IMR-90 (cell line): Measurements from ENCODE around the gene SERHL2. TPM values are rescaled to one million over a fixed set of nuclear protein-coding genes. Genes with fewer than 3 reads are reported as not detected.

Source experiments
- ATAC-seq: fragments of 200-7000 bp; cut with Tn5 transposase; 2 replicates; pipeline ENCODE4 v1.9.1; 2020; ENCODE audit warnings: low read depth, mild to moderate bottlenecking, moderate library complexity
- BruUV-seq: library from RNA; stranded (reverse); fragments of 400-500 nt; replicated peaks from 2 replicates; lab custom pipeline; 2021; lab: Mats Ljungman, UMichigan
- CTCF ChIA-PET: fragments of 300-600 bp; formaldehyde crosslinking; extraction: SDS; loops from one replicate; lab custom pipeline; 2021; ENCODE audit warnings: antibody characterized with exemption; lab: Yijun Ruan, JAX
- POLR2A ChIA-PET: fragments of 300-600 bp; sonication (Branson Sonifier 250); formaldehyde crosslinking; loops from one replicate; lab custom pipeline; 2022; ENCODE audit warnings: antibody characterized with exemption; ENCODE audit not compliant: unreplicated experiment; lab: Charles Lee
- DNase-seq: peaks from one replicate; pipeline ENCODE4 v3.0.0; 2013
- H2AFZ ChIP-seq: replicated peaks from 2 replicates; pipeline ENCODE3; 2013; ENCODE audit warnings: low read length, mild to moderate bottlenecking; ENCODE audit not compliant: poor library complexity
- H2AK5ac ChIP-seq: 2 replicates; pipeline ENCODE4 v1.6.1; 2013; ENCODE audit warnings: low read depth, low read length, inconsistent platforms
- H2AK9ac ChIP-seq: replicated peaks from 2 replicates; pipeline ENCODE3; 2013; ENCODE audit warnings: mild to moderate bottlenecking, low read depth, low read length, moderate library complexity; ENCODE audit not compliant: poor library complexity
- H2BK120ac ChIP-seq: 2 replicates; pipeline ENCODE4 v1.6.1; 2013; ENCODE audit warnings: low read depth, low read length, inconsistent platforms
- H2BK15ac ChIP-seq: 3 replicates; pipeline ENCODE4 v1.6.1; 2013; ENCODE audit warnings: low read depth, low read length, inconsistent platforms
- H2BK20ac ChIP-seq: 2 replicates; pipeline ENCODE4 v1.6.1; 2013; ENCODE audit warnings: low read depth, mild to moderate bottlenecking, inconsistent platforms, low read length, moderate library complexity
- H2BK5ac ChIP-seq: 2 replicates; pipeline ENCODE4 v1.6.1; 2013; ENCODE audit warnings: mild to moderate bottlenecking, low read depth, low read length, inconsistent platforms; ENCODE audit not compliant: poor library complexity, severe bottlenecking
- H3K14ac ChIP-seq: replicated peaks from 2 replicates; pipeline ENCODE4 v1.6.1; 2013; ENCODE audit warnings: low read depth, low read length, inconsistent platforms
- H3K18ac ChIP-seq: 2 replicates; pipeline ENCODE4 v1.6.1; 2013; ENCODE audit warnings: low read depth, low read length, control low read depth
- H3K23ac ChIP-seq: 2 replicates; pipeline ENCODE4 v1.6.1; 2013; ENCODE audit warnings: low read depth, low read length, inconsistent platforms
- H3K27ac ChIP-seq: 2 replicates; pipeline ENCODE4 v1.5.1; 2013; ENCODE audit warnings: mild to moderate bottlenecking, control low read depth, low read length; ENCODE audit not compliant: insufficient read depth
- H3K27me3 ChIP-seq: 2 replicates; pipeline ENCODE4 v1.6.1; 2013; ENCODE audit warnings: low read length; ENCODE audit not compliant: control insufficient read depth, insufficient read depth
- H3K36me3 ChIP-seq: 2 replicates; pipeline ENCODE4 v1.6.1; 2013; ENCODE audit warnings: low read length, mixed read lengths; ENCODE audit not compliant: control insufficient read depth, insufficient read depth
- H3K4ac ChIP-seq: 2 replicates; pipeline ENCODE4 v1.6.1; 2013; ENCODE audit warnings: low read depth, low read length, inconsistent platforms
- H3K4me1 ChIP-seq: 2 replicates; pipeline ENCODE4 v1.6.1; 2013; ENCODE audit warnings: low read length, mixed read lengths; ENCODE audit not compliant: control insufficient read depth, insufficient read depth
- H3K4me2 ChIP-seq: 2 replicates; pipeline ENCODE4 v1.6.1; 2013; ENCODE audit warnings: low read depth, mild to moderate bottlenecking, control low read depth, low read length, moderate library complexity
- H3K4me3 ChIP-seq: 2 replicates; pipeline ENCODE4 v1.5.1; 2013; ENCODE audit warnings: low read depth, mild to moderate bottlenecking, control low read depth, low read length, moderate library complexity; ENCODE audit not compliant: insufficient read depth
- H3K56ac ChIP-seq: 2 replicates; pipeline ENCODE4 v1.6.1; 2013; ENCODE audit warnings: low read length, inconsistent platforms; ENCODE audit not compliant: insufficient read depth; ENCODE audit errors: extremely low read depth
- H3K79me1 ChIP-seq, 2 experiments: 2 replicates each; pipeline ENCODE4 v1.6.1; 2013; ENCODE audit warnings: low read length in 2 of 2, inconsistent platforms in 1 of 2, low read depth in 1 of 2
- H3K9ac ChIP-seq: 2 replicates; pipeline ENCODE4 v1.6.1; 2013; ENCODE audit warnings: low read depth, low read length, control low read depth
- H3K9me1 ChIP-seq: 2 replicates; pipeline ENCODE4 v1.6.1; 2013; ENCODE audit warnings: low read length, inconsistent platforms; ENCODE audit not compliant: insufficient read depth
- H3K9me3 ChIP-seq: 2 replicates; pipeline ENCODE4 v1.6.1; 2013; ENCODE audit warnings: low read length; ENCODE audit not compliant: control insufficient read depth, insufficient read depth
- H4K20me1 ChIP-seq: 2 replicates; pipeline ENCODE4 v1.6.1; 2013; ENCODE audit warnings: low read length, inconsistent platforms; ENCODE audit not compliant: insufficient read depth
- H4K5ac ChIP-seq: 2 replicates; pipeline ENCODE4 v1.6.1; 2013; ENCODE audit warnings: mild to moderate bottlenecking, low read depth, low read length, control low read depth
- H4K8ac ChIP-seq, 2 experiments: 2 replicates each; pipeline ENCODE4 v1.6.1; 2013; ENCODE audit warnings: low read depth in 2 of 2, low read length in 2 of 2, control low read depth in 1 of 2, inconsistent platforms in 1 of 2
- H4K91ac ChIP-seq: 2 replicates; pipeline ENCODE4 v1.6.1; 2013; ENCODE audit warnings: low read depth, low read length, inconsistent platforms; ENCODE audit not compliant: insufficient read depth
- RFX5 ChIP-seq: IDR thresholded peaks from 2 replicates; pipeline ENCODE4 v1.8.0; 2012; ENCODE audit warnings: low read depth, mild to moderate bottlenecking, low read length, moderate library complexity
- WGBS, 2 experiments: methylation state at CpG; one replicate each; pipeline versions ENCODE4 v1.1.5 to v1.1.7; 2013; ENCODE audit warnings: missing lambda C conversion rate in 2 of 2; ENCODE audit not compliant: insufficient read length in 1 of 2; ENCODE audit errors: extremely low coverage in 2 of 2; 5-methylcytosine and 5-hydroxymethylcytosine counted together
- dilution Hi-C: fragments of 300-500 bp; cut with HindIII; formaldehyde crosslinking; loops from one replicate; pipeline ENCODE4 v1.14.3; 2018; ENCODE audit warnings: low sequenced_read_pairs; ENCODE audit not compliant: unreplicated experiment
- in situ Hi-C: fragments of 300-500 bp; cut with MboI; formaldehyde crosslinking; loops from 3 replicates; pipeline ENCODE4 v1.14.3; 2019; ENCODE audit warnings: low sequenced_read_pairs, inconsistent platforms, mixed read lengths
- intact Hi-C: fragments of 100-400 bp; cut with micrococcal nuclease; formaldehyde crosslinking; loops from 2 replicates; pipeline ENCODE4 v1.10.0; 2022
- polyA plus RNA-seq, 3 experiments: library from polyadenylated mRNA; depleted of rRNA; stranded (reverse); fragments of >200 nt; gene quantifications; 2 replicates each; pipeline ENCODE4 v1.2.3, GENCODE V29; 2012; ENCODE audit warnings: low replicate concordance in 1 of 3
- total RNA-seq: library from RNA; depleted of rRNA; stranded (reverse); fragments of >200 nt; gene quantifications from 2 replicates; pipeline ENCODE4 v1.2.3, GENCODE V29; 2012

The SERHL2 gene
- total and polyA plus RNA-seq, 2 of the 4 experiments (the other 2 are of a cell fraction) = 4.5 to 5.0 TPM

- peaks cover 63% of the 10 kb centered on the region for H3K36me3 ChIP-seq
- H3K14ac ChIP-seq = no peak overlapping the region
- H3K4me3 ChIP-seq = no peak overlapping the region
- peaks cover 25% of the 10 kb centered on the region for H4K20me1 ChIP-seq
- no peak overlapping the region for H2AK5ac ChIP-seq
- in situ Hi-C loops (no loop called here), dilution Hi-C loops (no loop called here), intact Hi-C loops (no loop called here)
- peaks cover 6% of the 10 kb centered on the region for H3K9me1 ChIP-seq
- no peak overlapping the region for H2AK9ac ChIP-seq
- POLR2A ChIA-PET = no interaction called here
- no peak for DNase-seq
- no peak overlapping the region for H2BK15ac ChIP-seq
- no peak overlapping the region for H2BK5ac ChIP-seq
- no peak overlapping the region for H3K56ac ChIP-seq
- H3K23ac ChIP-seq = no peak overlapping the region
- no peaks in the 10 kb centered on the region for H3K9me3 ChIP-seq
- no peak for TF ChIP-seq RFX5
- no peak overlapping the region for H2BK120ac ChIP-seq
- H3K4me2 ChIP-seq = no peak overlapping the region
- H3K4ac ChIP-seq = no peak overlapping the region
- H4K91ac ChIP-seq = no peak overlapping the region
- no peaks in the 10 kb centered on the region for H3K4me1 ChIP-seq
- no TSS peak for BruUV-seq
- H3K9ac ChIP-seq = no peak overlapping the region
- no peak overlapping the region for H2AFZ ChIP-seq
- H3K18ac ChIP-seq = no peak overlapping the region
- no peak overlapping the region for H2BK20ac ChIP-seq
- H4K8ac ChIP-seq = no peak overlapping the region
- no peak for ATAC-seq
- H4K5ac ChIP-seq = no peak overlapping the region
- CTCF ChIA-PET = interaction anchor here (1.4 kb wide), 1 partner anchor 12 kb away, joined by 3 read pairs; no protein-coding TSS in a partner anchor
- H3K27ac ChIP-seq = no peak overlapping the region
- no CpG with 5 or more reads among the region's 5 CpGs for WGBS, 2 experiments
- peaks cover 30 to 54% of the 10 kb centered on the region in 2 experiments for H3K79me1 ChIP-seq
- H3K27me3 ChIP-seq = no peaks in the 10 kb centered on the region
Measured at GRCh38 chr22:42596336-42596735, 42.6 kb downstream of the SERHL2 start.
